Activated naive CD8-positive, alpha-beta T cell treated with anti-CD3 and anti-CD28 coated beads for 36 hours (primary cell): ENCODE data around the gene HS3ST3B1. TPM values are rescaled to one million over a fixed set of nuclear protein-coding genes. Genes with fewer than 3 reads are reported as not detected.

Source experiments
- DNase-seq: peaks from one replicate; pipeline ENCODE4 v3.0.0; 2021
- H3K27ac Mint-ChIP-seq: one replicate; pipeline ENCODE4 v1.8.0; 2022; ENCODE audit warnings: mild to moderate bottlenecking, moderate library complexity, mixed read lengths
- H3K27me3 Mint-ChIP-seq: one replicate; pipeline ENCODE4 v1.8.0; 2022; ENCODE audit warnings: mild to moderate bottlenecking, mixed read lengths
- H3K36me3 Mint-ChIP-seq: one replicate; pipeline ENCODE4 v1.8.0; 2021; ENCODE audit warnings: mild to moderate bottlenecking, mixed read lengths
- H3K4me1 Mint-ChIP-seq: one replicate; pipeline ENCODE4 v1.8.0; 2021; ENCODE audit warnings: mixed read lengths
- H3K4me3 Mint-ChIP-seq: one replicate; pipeline ENCODE4 v1.8.0; 2022; ENCODE audit warnings: mild to moderate bottlenecking, moderate library complexity, mixed read lengths
- H3K9me3 Mint-ChIP-seq: one replicate; pipeline ENCODE4 v1.8.0; 2022; ENCODE audit warnings: mixed read lengths
- total RNA-seq, 2 experiments: library from RNA; stranded (reverse); gene quantifications; one replicate each; pipeline ENCODE4 v1.2.3, GENCODE V29; 2021

HS3ST3B1 gene
- total RNA-seq, 2 experiments from 2014 or later, result 5.8 to 5.9 TPM

DNA sequence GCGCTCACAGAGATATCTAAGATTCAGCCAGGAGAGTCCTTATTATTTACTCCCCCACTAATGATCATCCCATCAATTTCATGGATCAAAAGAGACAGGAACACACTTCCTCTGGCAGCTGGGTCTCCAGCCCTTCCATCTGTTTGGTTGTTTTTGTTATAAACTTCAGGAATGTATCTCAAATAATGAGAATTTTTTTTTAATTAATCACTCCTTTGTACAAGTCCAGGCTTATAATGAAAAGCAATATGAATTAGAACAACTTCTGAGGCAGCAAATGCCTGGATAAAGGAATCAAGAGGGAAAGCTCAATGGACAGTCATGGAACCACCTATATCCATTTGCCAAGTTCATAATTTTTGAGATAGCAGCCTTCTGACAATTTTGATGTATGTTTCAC lies 73.4 kb downstream of the HS3ST3B1 start:
- Mint-ChIP-seq H3K36me3 (no peaks in the 10 kb centered on the region), H3K9me3 (no peaks in the 10 kb centered on the region), H3K4me3 (no peak overlapping the region), H3K27ac (no peak overlapping the region), H3K4me1 (peaks cover 5% of the 10 kb centered on the region), H3K27me3 (no peaks in the 10 kb centered on the region)
- DNase-seq, result no peak

DNA sequence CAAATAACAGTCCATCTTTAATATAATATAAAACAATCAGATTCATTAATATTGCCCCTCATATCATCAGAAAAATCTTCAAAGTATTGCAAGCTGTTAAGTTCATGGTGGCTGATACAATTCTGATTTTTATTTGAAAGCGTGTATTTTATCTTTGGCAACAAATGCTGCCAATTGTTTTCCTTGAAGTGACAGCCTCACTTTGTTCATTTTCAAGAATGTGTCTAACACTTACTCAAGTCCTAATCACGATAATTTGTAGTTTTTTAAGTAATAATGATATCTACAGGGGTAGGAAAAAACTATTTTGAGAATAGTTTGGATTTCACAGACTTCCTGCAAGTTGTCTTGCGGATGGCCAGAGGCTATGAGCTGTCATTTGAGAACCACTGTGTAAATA lies 75.8 kb downstream of the HS3ST3B1 start:
- H3K36me3 Mint-ChIP-seq, result no peaks in the 10 kb centered on the region
- no peak overlapping the region for H3K27ac Mint-ChIP-seq
- H3K9me3 Mint-ChIP-seq, result no peaks in the 10 kb centered on the region
- H3K4me1 Mint-ChIP-seq, result peaks cover 6% of the 10 kb centered on the region
- no peak for DNase-seq
- no peak overlapping the region for H3K4me3 Mint-ChIP-seq
- H3K27me3 Mint-ChIP-seq, result no peaks in the 10 kb centered on the region

DNA sequence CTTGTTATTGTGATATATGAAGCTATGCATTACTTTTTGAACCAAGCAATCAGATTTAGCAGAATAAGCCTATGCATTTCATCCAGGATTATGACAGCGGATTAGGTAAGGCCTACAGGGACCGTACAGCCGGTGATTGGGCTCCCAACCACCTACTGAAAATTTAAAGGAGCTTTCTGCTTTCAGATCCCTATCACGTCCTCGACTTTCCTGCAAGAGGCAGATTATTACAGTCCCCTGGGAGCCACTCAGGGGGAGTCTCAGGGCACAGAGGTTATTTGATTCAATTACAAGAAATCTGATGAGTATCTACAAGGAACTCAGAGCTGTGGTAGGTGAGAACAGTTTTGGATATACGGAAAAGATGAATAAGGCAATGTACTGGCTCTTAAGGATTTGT lies 80.7 kb downstream of the HS3ST3B1 start:
- H3K27ac Mint-ChIP-seq, result no peak overlapping the region
- H3K9me3 Mint-ChIP-seq, result peaks cover 4% of the 10 kb centered on the region
- H3K4me1 Mint-ChIP-seq, result peaks cover 6% of the 10 kb centered on the region
- H3K4me3 Mint-ChIP-seq, result no peak overlapping the region
- no peak for DNase-seq
- H3K27me3 Mint-ChIP-seq, result no peaks in the 10 kb centered on the region
- no peaks in the 10 kb centered on the region for H3K36me3 Mint-ChIP-seq

- H3K36me3 Mint-ChIP-seq, result no peaks in the 10 kb centered on the region
- no peak overlapping the region for H3K27ac Mint-ChIP-seq
- H3K27me3 Mint-ChIP-seq, result no peaks in the 10 kb centered on the region
Measured at GRCh38 chr17:14387036-14387435, 86.2 kb downstream of the HS3ST3B1 start.

GRCh38 chr17:14389681-14390080 lies 88.8 kb downstream of the HS3ST3B1 start:
- Mint-ChIP-seq H3K4me3 (no peak overlapping the region), H3K4me1 (no peaks in the 10 kb centered on the region), H3K27me3 (no peaks in the 10 kb centered on the region)

More at GRCh38 chr17:14387036-14387435, 86.2 kb downstream of the HS3ST3B1 start:
- no peak for DNase-seq
- peaks cover 13% of the 10 kb centered on the region for H3K9me3 Mint-ChIP-seq
- H3K4me1 Mint-ChIP-seq, result no peaks in the 10 kb centered on the region
- no peak overlapping the region for H3K4me3 Mint-ChIP-seq

GRCh38 chr17:14393723-14394122 lies 92.8 kb downstream of the HS3ST3B1 start:
- Mint-ChIP-seq H3K27ac (no peak overlapping the region), H3K4me3 (no peak overlapping the region), H3K36me3 (peaks cover 3% of the 10 kb centered on the region), H3K9me3 (peaks cover 17% of the 10 kb centered on the region), H3K27me3 (no peaks in the 10 kb centered on the region), H3K4me1 (no peaks in the 10 kb centered on the region)
- no peak for DNase-seq

More at GRCh38 chr17:14389681-14390080, 88.8 kb downstream of the HS3ST3B1 start:
- DNase-seq, result no peak
- peaks cover 3% of the 10 kb centered on the region for H3K36me3 Mint-ChIP-seq
- peaks cover 10% of the 10 kb centered on the region for H3K9me3 Mint-ChIP-seq
- no peak overlapping the region for H3K27ac Mint-ChIP-seq

- Mint-ChIP-seq H3K36me3 (peaks cover 3% of the 10 kb centered on the region), H3K27me3 (no peaks in the 10 kb centered on the region), H3K27ac (no peak overlapping the region), H3K9me3 (peaks cover 21% of the 10 kb centered on the region), H3K4me3 (no peak overlapping the region), H3K4me1 (no peaks in the 10 kb centered on the region)
- DNase-seq, result no peak
Measured at GRCh38 chr17:14395255-14395654, 94.4 kb downstream of the HS3ST3B1 start.

DNA sequence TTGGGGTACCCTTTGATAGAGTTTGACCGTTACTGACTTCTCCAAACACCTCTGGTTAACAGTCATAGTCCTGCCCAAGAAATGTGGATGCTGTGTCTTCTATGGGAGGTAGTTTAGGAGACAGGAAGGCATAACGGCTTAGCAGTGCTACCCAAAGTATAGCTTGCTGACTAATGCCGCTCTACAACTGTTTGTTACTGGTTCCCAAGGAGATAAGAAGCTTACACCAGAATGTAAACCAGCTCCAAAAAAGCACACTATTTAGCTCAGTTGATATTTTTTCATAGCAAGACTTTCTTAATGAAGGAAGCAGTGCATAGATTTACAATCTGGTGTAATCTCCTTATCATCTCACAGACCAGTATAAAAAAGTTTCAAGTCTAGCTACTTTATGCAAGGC lies 95.7 kb downstream of the HS3ST3B1 start:
- DNase-seq, result no peak
- Mint-ChIP-seq H3K4me3 (no peak overlapping the region), H3K9me3 (peaks cover 17% of the 10 kb centered on the region), H3K27ac (no peak overlapping the region), H3K4me1 (no peaks in the 10 kb centered on the region), H3K27me3 (peaks cover 3% of the 10 kb centered on the region), H3K36me3 (peaks cover 3% of the 10 kb centered on the region)

DNA sequence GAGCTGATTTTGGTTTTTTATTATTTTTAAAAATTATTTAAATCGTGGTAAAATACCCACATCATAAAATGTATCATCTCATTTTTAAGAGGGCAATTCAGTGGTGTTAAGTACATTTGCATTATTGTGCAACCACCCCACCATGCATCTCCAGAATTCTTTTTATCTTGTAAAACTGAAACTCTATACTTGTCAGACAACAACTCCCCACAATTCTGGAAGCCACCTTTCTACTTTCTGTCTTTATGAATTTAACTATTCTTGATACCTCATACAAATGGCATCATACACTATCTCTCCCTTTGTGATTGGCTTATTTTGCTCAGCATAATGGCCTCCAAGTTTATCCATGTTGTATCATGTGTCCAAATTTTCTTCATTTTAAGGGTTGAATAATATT lies 97.9 kb downstream of the HS3ST3B1 start:
- Mint-ChIP-seq H3K27ac (no peak overlapping the region), H3K36me3 (no peaks in the 10 kb centered on the region), H3K4me1 (peaks cover 4% of the 10 kb centered on the region), H3K4me3 (no peak overlapping the region), H3K9me3 (peaks cover 19% of the 10 kb centered on the region), H3K27me3 (peaks cover 4% of the 10 kb centered on the region)
- DNase-seq, result no peak

Other genes with a start within 250 kb of the HS3ST3B1 start
- 10 to 100 TPM; 29.6 to 29.7 TPM for gene COX10, start 231.6 kb upstream of the HS3ST3B1 start, total RNA-seq
- not detected for gene CDRT15, start 64.2 kb upstream of the HS3ST3B1 start, total RNA-seq